Ramos (cell line): ENCODE data around the gene CLEC16A.

Source experiments
- in situ Hi-C: fragments of 300-500 bp; cut with MboI; formaldehyde crosslinking; loops from one replicate; pipeline ENCODE4 v1.14.3; 2022; ENCODE audit warnings: low sequenced_read_pairs; ENCODE audit not compliant: unreplicated experiment

CLEC16A gene

GRCh38 chr16:11140466-11140865 is 196.1 kb downstream of the CLEC16A start:
- in situ Hi-C loops: no loop called here

DNA sequence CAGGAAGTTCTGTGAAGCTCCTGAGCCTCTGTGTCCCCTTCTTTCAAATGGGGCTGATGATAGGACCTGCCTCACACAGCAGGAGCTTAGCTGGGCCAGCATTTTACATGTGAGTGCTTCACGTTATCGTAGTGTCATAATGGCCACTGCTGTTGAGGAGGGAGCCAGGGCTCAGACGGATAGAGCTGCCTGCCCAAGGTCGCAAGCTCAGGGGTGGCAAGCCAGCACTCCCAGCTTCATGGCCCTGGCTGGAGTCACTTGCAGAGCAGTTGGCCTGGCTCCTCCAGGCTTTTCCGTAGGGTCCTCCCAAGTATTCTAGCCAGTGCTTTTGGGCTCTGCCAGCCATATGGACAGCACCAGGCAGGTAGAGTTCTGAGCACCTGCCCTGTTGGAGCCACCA is 196.5 kb downstream of the CLEC16A start:
- in situ Hi-C loops: no loop called here

GRCh38 chr16:11141409-11142260 is 197.3 kb downstream of the CLEC16A start:
- in situ Hi-C loops: no loop called here

GRCh38 chr16:11142261-11142630 is 197.9 kb downstream of the CLEC16A start:
- in situ Hi-C loops: no loop called here

DNA sequence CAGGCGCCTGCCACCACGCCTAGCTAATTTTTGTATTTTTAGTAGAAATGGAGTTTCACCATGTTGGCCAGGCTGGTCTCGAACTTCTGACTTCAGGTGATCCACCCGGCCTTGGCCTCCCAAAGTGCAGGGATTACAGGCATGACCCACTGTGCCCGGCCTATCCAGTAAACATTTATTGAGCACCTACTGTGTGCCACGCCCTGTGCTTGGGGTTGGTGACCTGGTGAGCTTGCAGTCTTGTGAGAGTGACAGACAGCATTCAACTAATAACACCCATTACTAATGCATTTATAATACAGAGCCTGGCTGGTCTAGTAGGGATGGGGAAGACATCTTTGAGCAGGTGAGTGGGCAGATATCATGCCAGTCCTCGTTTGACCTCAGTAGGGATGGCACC is 198.6 kb downstream of the CLEC16A start:
- in situ Hi-C loops: no loop called here

DNA sequence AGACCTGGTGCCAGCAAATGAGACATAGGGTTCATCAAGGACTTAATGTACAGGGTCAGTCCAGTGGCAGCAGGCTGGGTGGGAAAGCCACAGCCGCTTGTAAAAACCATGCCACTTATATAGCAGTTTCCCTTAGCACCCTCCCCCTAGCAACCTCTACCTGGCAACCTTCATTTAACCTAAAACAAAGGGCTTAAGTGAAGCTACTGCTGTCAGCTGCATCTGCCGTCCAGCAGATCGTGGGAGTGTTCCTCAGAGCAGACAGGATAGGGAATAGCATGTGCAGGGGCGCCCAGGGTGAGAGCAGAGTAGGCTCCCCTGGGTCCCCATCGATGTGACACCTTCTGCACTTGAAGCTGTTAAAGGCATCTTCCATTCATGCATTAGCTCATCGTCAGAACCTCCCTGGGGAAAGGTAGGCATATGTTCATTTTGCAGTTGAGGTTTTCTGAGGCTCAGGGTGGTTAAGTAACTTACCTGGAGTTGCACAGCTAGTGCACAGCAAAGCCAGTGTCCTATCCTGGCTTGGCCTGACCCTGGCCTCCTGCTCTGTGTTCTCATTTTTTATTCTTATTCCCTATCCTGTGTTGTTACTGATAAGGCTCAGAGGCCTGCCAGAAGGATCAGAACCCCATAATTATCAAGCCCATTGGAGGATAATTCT is 199.1 kb downstream of the CLEC16A start:
- in situ Hi-C loops: no loop called here

DNA sequence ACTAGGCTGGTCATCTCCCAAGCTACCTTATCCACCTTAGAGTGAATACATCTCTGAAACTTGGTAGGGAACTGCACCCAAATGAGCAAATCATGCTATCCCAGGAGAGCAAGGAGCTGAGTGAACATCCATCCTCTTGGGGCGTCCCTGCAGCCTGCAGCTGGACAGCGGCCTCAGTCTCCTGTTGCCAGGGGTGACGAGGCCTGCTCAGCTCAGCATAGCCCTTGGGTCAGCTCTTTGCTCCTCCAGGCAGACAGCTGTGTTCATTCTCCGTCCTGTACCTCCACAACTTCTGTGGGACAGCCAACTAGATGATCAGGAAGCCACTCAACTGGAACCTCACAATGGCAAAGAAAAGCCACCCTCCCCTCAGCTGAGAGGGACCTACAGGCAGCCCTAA is 199.8 kb downstream of the CLEC16A start:
- in situ Hi-C loops: no loop called here

- in situ Hi-C loops: no loop called here
Measured at GRCh38 chr16:11145173-11145818, 200.9 kb downstream of the CLEC16A start.

- in situ Hi-C loops: no loop called here
Measured at GRCh38 chr16:11145819-11146211, 201.5 kb downstream of the CLEC16A start.

GRCh38 chr16:11147033-11147753 is 202.8 kb downstream of the CLEC16A start:
- in situ Hi-C loops: no loop called here

- in situ Hi-C loops: no loop called here
Measured at GRCh38 chr16:11147754-11148444, 203.5 kb downstream of the CLEC16A start.

DNA sequence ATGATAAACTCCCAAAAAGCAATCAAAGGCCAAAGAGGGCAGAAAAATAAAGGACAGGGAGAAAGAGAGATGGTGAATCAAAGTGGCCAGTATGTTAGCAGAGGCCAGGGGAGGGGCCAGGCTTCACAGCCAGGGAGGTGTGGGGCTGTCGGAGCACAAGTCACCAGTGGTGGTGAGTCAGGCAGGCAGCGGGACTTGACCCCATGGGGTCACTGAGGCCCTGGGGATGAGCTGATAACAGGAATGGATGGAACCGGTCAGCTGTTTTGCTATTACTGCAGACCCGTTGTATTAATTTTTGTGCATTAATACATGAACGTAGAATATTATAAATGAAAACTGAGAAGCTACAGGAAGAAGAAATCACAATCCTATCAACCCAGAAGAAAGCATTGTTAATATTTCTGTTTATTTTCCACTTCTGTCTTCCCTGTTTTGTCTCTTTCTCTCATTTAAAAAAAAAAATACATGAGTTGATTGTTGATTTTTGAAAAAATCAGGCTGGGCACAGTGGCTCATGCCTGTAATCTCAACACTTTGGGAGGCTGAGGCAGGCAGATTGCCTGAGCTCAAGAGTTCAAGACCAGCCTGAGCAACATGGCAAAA is 204.8 kb downstream of the CLEC16A start:
- in situ Hi-C loops: no loop called here

GRCh38 chr16:11150190-11150589 is 205.8 kb downstream of the CLEC16A start:
- in situ Hi-C loops: no loop called here

GRCh38 chr16:11151156-11151884 is 207.0 kb downstream of the CLEC16A start:
- in situ Hi-C loops: no loop called here

DNA sequence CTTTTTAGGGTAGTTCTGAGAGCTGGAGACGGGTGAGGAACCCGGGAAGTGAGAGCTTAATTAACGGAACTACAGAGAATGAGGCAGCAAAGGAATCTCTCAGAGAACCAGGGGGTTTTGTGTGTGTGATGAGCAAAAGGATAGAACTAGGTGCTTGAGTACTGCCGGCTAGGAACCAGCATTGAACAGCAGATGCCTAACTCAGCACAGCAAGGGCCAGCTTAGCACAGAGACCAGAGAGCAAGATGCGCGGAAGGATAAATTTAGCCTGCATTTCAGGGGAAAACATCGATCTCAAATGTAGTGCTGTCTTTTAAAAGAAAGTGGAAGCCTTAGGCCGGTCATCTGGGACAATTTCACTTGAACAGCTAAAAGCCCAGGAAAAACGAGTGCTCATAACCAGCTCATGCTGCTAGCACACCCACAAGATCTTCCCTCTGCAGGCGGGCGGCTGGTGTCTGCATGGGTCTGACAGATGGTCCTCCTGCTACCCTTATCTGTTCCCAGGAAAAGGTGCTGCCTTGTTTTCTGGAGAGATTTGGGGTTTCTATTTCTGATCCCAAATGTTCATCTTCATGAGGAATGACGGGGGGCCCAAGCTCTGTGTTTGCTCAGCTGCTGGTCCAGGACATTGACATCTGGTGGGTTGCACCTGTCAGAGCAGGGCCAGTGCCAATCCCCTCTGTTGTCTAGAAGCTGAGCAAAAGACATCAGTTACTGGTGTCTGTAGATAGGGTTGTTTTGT is 207.7 kb downstream of the CLEC16A start:
- in situ Hi-C loops: no loop called here

DNA sequence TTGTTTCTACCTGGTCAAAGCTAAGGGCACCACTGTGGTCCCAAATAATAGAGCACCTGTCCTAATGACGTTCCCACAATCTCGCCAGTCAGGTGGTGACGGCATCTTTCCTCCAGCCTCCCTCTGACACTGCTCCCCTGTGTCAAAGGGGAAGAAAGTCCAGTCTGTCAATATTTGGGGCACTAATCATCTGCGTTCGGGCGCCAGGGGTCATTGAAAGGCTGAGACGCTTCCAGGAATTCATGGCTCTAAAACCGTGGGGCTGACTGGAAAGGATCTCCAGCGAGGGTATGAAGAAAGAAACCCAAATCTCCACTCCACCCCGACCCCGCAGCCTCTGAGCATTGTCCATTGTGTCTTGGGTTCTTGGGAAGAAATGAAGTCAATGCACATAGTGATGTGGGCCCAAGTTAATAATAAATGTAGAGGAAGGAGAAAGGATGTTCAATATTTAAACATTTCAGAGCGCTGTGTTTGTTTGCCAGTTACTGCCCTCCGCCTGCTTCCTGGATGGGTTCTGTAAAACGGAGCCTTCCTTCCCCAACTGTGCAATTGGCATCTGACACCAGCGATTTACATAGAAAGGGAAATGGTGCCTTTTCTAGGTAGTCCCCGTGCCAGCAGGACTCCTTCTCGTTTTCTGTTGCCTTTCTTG is 208.4 kb downstream of the CLEC16A start:
- in situ Hi-C loops: no loop called here

GRCh38 chr16:11155284-11155806 is 211.0 kb downstream of the CLEC16A start:
- in situ Hi-C loops: no loop called here

GRCh38 chr16:11156401-11156800 is 212.0 kb downstream of the CLEC16A start:
- in situ Hi-C loops: no loop called here
